T-helper 2 cell treated with Interferon-gamma antibody and Interleukin-4, amounts not matched to agents 5 μg/mL and 100 μg/mL, for 36 hours (primary cell): ENCODE measurements around the gene SPATA31D3.

Source experiments
- DNase-seq: peaks from one replicate; pipeline ENCODE4 v3.0.0; 2021; ENCODE audit warnings: low spot score
- H3K27ac Mint-ChIP-seq: one replicate; pipeline ENCODE4 v1.8.0; 2021; ENCODE audit warnings: mild to moderate bottlenecking, mixed read lengths
- H3K27me3 Mint-ChIP-seq: one replicate; pipeline ENCODE4 v1.8.0; 2021; ENCODE audit warnings: low read depth, mixed read lengths
- H3K36me3 Mint-ChIP-seq: one replicate; pipeline ENCODE4 v1.8.0; 2021; ENCODE audit warnings: low read depth, mixed read lengths
- H3K4me1 Mint-ChIP-seq: one replicate; pipeline ENCODE4 v1.8.0; 2021; ENCODE audit warnings: low read depth, mixed read lengths
- H3K4me3 Mint-ChIP-seq: one replicate; pipeline ENCODE4 v1.8.0; 2022; ENCODE audit warnings: mild to moderate bottlenecking, moderate library complexity, mixed read lengths
- H3K9me3 Mint-ChIP-seq: one replicate; pipeline ENCODE4 v1.8.0; 2021; ENCODE audit warnings: mixed read lengths

SPATA31D3 gene

DNA sequence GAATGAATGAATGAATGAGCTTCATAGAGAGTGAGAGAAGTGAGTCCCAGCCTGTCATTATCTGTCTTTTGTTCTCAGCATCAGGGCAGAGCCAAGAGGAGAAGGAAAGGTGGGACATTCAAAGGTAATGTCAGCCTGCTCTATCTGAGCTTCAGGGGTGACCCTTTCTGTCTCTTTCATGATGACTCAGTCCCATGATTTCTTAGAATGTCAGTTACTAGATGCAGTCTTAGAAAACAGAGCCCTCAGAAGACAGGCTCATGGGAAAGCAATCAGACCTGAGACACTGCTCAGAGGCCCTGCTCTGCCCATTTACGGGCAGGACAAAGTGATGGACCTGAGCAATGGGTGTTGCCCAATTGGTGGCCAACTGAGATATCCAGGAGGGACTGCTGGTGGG, 46.4 kb downstream of the SPATA31D3 start:
- H3K27me3 Mint-ChIP-seq, result no peaks in the 10 kb centered on the region
- H3K4me3 Mint-ChIP-seq, result no peak overlapping the region
- peaks cover 15% of the 10 kb centered on the region for H3K9me3 Mint-ChIP-seq
- no peaks in the 10 kb centered on the region for H3K36me3 Mint-ChIP-seq
- H3K27ac Mint-ChIP-seq, result no peak overlapping the region
- H3K4me1 Mint-ChIP-seq, result no peaks in the 10 kb centered on the region
- DNase-seq, result no peak

- H3K27me3 Mint-ChIP-seq, result no peaks in the 10 kb centered on the region
- H3K4me1 Mint-ChIP-seq, result no peaks in the 10 kb centered on the region
- no peaks in the 10 kb centered on the region for H3K36me3 Mint-ChIP-seq
- no peak for DNase-seq
- H3K27ac Mint-ChIP-seq, result no peak overlapping the region
- H3K4me3 Mint-ChIP-seq, result no peak overlapping the region
- peaks cover 18% of the 10 kb centered on the region for H3K9me3 Mint-ChIP-seq
Observed at GRCh38 chr9:81993656-81994055, 50.4 kb downstream of the SPATA31D3 start.
